ENCODE measurements around the gene JAG1. TPM values are rescaled to one million over a fixed set of nuclear protein-coding genes. Genes with fewer than 3 reads are reported as not detected.

Gene JAG1
- total RNA-seq, 1 experiment from 2014 or later, result 88.0 TPM

- TF ChIP-seq CTCF (IDR thresholded peaks at IDR 0.05; ENCODE audit: unreplicated experiment), result no peak
- intact Hi-C loops (cut with micrococcal nuclease), result loop anchor here (1.0 to 5.0 kb wide), 4 partner anchors 113 to 688 kb away; no protein-coding TSS in a partner anchor
- Mint-ChIP-seq H3K9me3 (ENCODE audit: unreplicated experiment) (no peaks in the 10 kb centered on the region), H3K36me3 (ENCODE audit: insufficient read depth, unreplicated experiment) (peaks cover 50% of the 10 kb centered on the region), H3K27me3 (ENCODE audit: insufficient read depth, unreplicated experiment) (no peaks in the 10 kb centered on the region), H3K4me3 (ENCODE audit: unreplicated experiment) (peak overlapping the region; percentile 33), H3K27ac (ENCODE audit: low read depth, unreplicated experiment) (peak overlapping the region; percentile 68), H3K4me1 (ENCODE audit: insufficient read depth, unreplicated experiment) (peaks cover 46% of the 10 kb centered on the region)
- BruUV-seq (replicated peaks), result no TSS peak
- no peak for DNase-seq (ENCODE audit: unreplicated experiment)
- ChIA-PET POLR2A (interaction anchor here (0.7 to 13.1 kb wide), 27 partner anchors 6 to 877 kb away, joined by 3 to 170 read pairs (median 4); partner anchors contain the start of genes JAG1, MKKS and SLX4IP), CTCF (interaction anchor here (0.6 to 3.9 kb wide), 19 partner anchors 9 to 967 kb away, joined by 3 to 20 read pairs (median 4); no protein-coding TSS in a partner anchor)
Measured at GRCh38 chr20:10666221-10667076, 7.3 kb downstream of the JAG1 start.

GRCh38 chr20:10665791-10666190 lies 8.0 kb downstream of the JAG1 start:
- CTCF ChIA-PET, result interaction anchor here (0.6 to 3.9 kb wide), 11 partner anchors 29 to 966 kb away, joined by 3 to 20 read pairs (median 4); no protein-coding TSS in a partner anchor
- no peak for TF ChIP-seq CTCF (IDR thresholded peaks at IDR 0.05; ENCODE audit: unreplicated experiment)
- POLR2A ChIA-PET, result interaction anchor here (0.5 to 13.1 kb wide), 24 partner anchors 6 to 692 kb away, joined by 3 to 170 read pairs (median 4); partner anchors contain the start of genes JAG1, MKKS and SLX4IP
- H3K27ac Mint-ChIP-seq (ENCODE audit: low read depth, unreplicated experiment), result peak overlapping the region; percentile 68
- intact Hi-C loops (cut with micrococcal nuclease), result loop anchor here (1.0 to 5.0 kb wide), 3 partner anchors 108 to 573 kb away; no protein-coding TSS in a partner anchor
- H3K4me3 Mint-ChIP-seq (ENCODE audit: unreplicated experiment), result peak overlapping the region; percentile 8
- BruUV-seq (replicated peaks), result no TSS peak
- peak; percentile 93 for DNase-seq (ENCODE audit: unreplicated experiment)
- H3K36me3 Mint-ChIP-seq (ENCODE audit: insufficient read depth, unreplicated experiment), result peaks cover 51% of the 10 kb centered on the region
- H3K4me1 Mint-ChIP-seq (ENCODE audit: insufficient read depth, unreplicated experiment), result peaks cover 50% of the 10 kb centered on the region
- H3K27me3 Mint-ChIP-seq (ENCODE audit: insufficient read depth, unreplicated experiment), result no peaks in the 10 kb centered on the region
- no peaks in the 10 kb centered on the region for H3K9me3 Mint-ChIP-seq (ENCODE audit: unreplicated experiment)

GRCh38 chr20:10665027-10665561 lies 8.7 kb downstream of the JAG1 start:
- Mint-ChIP-seq H3K9me3 (ENCODE audit: unreplicated experiment) (no peaks in the 10 kb centered on the region), H3K4me3 (ENCODE audit: unreplicated experiment) (peak overlapping the region; percentile 8), H3K27ac (ENCODE audit: low read depth, unreplicated experiment) (peak overlapping the region; percentile 68), H3K4me1 (ENCODE audit: insufficient read depth, unreplicated experiment) (peaks cover 51% of the 10 kb centered on the region), H3K27me3 (ENCODE audit: insufficient read depth, unreplicated experiment) (no peaks in the 10 kb centered on the region), H3K36me3 (ENCODE audit: insufficient read depth, unreplicated experiment) (peaks cover 51% of the 10 kb centered on the region)
- no peak for TF ChIP-seq CTCF (IDR thresholded peaks at IDR 0.05; ENCODE audit: unreplicated experiment)
- intact Hi-C loops (cut with micrococcal nuclease), result loop anchor here (1.0 to 5.0 kb wide), 2 partner anchors 108 to 573 kb away; no protein-coding TSS in a partner anchor
- ChIA-PET CTCF (interaction anchor here (0.8 to 3.9 kb wide), 12 partner anchors 16 to 1047 kb away, joined by 3 to 20 read pairs (median 3); no protein-coding TSS in a partner anchor), POLR2A (interaction anchor here (0.5 to 13.1 kb wide), 30 partner anchors 7 to 691 kb away, joined by 3 to 170 read pairs (median 4); partner anchors contain the start of genes JAG1, MKKS and SLX4IP)
- peak; percentile 71 for DNase-seq (ENCODE audit: unreplicated experiment)
- BruUV-seq (replicated peaks), result no TSS peak
